IMR-90 (cell line): ENCODE results near the gene PLCH1. TPM values are rescaled to one million over a fixed set of nuclear protein-coding genes. Genes with fewer than 3 reads are reported as not detected.

ENCODE experiments used
- ATAC-seq: fragments of 200-7000 bp; cut with Tn5 transposase; 2 replicates; pipeline ENCODE4 v1.9.1; 2020; ENCODE audit warnings: low read depth, mild to moderate bottlenecking, moderate library complexity
- BruUV-seq: library from RNA; stranded (reverse); fragments of 400-500 nt; replicated peaks from 2 replicates; lab custom pipeline; 2021; lab: Mats Ljungman, UMichigan
- CTCF ChIA-PET: fragments of 300-600 bp; formaldehyde crosslinking; extraction: SDS; loops from one replicate; lab custom pipeline; 2021; ENCODE audit warnings: antibody characterized with exemption; lab: Yijun Ruan, JAX
- POLR2A ChIA-PET: fragments of 300-600 bp; sonication (Branson Sonifier 250); formaldehyde crosslinking; loops from one replicate; lab custom pipeline; 2022; ENCODE audit warnings: antibody characterized with exemption; ENCODE audit not compliant: unreplicated experiment; lab: Charles Lee
- DNase-seq: peaks from one replicate; pipeline ENCODE4 v3.0.0; 2013
- H2AFZ ChIP-seq: replicated peaks from 2 replicates; pipeline ENCODE3; 2013; ENCODE audit warnings: low read length, mild to moderate bottlenecking; ENCODE audit not compliant: poor library complexity
- H2AK5ac ChIP-seq: 2 replicates; pipeline ENCODE4 v1.6.1; 2013; ENCODE audit warnings: low read depth, low read length, inconsistent platforms
- H2AK9ac ChIP-seq: replicated peaks from 2 replicates; pipeline ENCODE3; 2013; ENCODE audit warnings: mild to moderate bottlenecking, low read depth, low read length, moderate library complexity; ENCODE audit not compliant: poor library complexity
- H2BK120ac ChIP-seq: 2 replicates; pipeline ENCODE4 v1.6.1; 2013; ENCODE audit warnings: low read depth, low read length, inconsistent platforms
- H2BK15ac ChIP-seq: 3 replicates; pipeline ENCODE4 v1.6.1; 2013; ENCODE audit warnings: low read depth, low read length, inconsistent platforms
- H2BK20ac ChIP-seq: 2 replicates; pipeline ENCODE4 v1.6.1; 2013; ENCODE audit warnings: low read depth, mild to moderate bottlenecking, inconsistent platforms, low read length, moderate library complexity
- H2BK5ac ChIP-seq: 2 replicates; pipeline ENCODE4 v1.6.1; 2013; ENCODE audit warnings: mild to moderate bottlenecking, low read depth, low read length, inconsistent platforms; ENCODE audit not compliant: poor library complexity, severe bottlenecking
- H3K14ac ChIP-seq: replicated peaks from 2 replicates; pipeline ENCODE4 v1.6.1; 2013; ENCODE audit warnings: low read depth, low read length, inconsistent platforms
- H3K18ac ChIP-seq: 2 replicates; pipeline ENCODE4 v1.6.1; 2013; ENCODE audit warnings: low read depth, low read length, control low read depth
- H3K23ac ChIP-seq: 2 replicates; pipeline ENCODE4 v1.6.1; 2013; ENCODE audit warnings: low read depth, low read length, inconsistent platforms
- H3K27ac ChIP-seq: 2 replicates; pipeline ENCODE4 v1.5.1; 2013; ENCODE audit warnings: mild to moderate bottlenecking, control low read depth, low read length; ENCODE audit not compliant: insufficient read depth
- H3K27me3 ChIP-seq: 2 replicates; pipeline ENCODE4 v1.6.1; 2013; ENCODE audit warnings: low read length; ENCODE audit not compliant: control insufficient read depth, insufficient read depth
- H3K36me3 ChIP-seq: 2 replicates; pipeline ENCODE4 v1.6.1; 2013; ENCODE audit warnings: low read length, mixed read lengths; ENCODE audit not compliant: control insufficient read depth, insufficient read depth
- H3K4ac ChIP-seq: 2 replicates; pipeline ENCODE4 v1.6.1; 2013; ENCODE audit warnings: low read depth, low read length, inconsistent platforms
- H3K4me1 ChIP-seq: 2 replicates; pipeline ENCODE4 v1.6.1; 2013; ENCODE audit warnings: low read length, mixed read lengths; ENCODE audit not compliant: control insufficient read depth, insufficient read depth
- H3K4me2 ChIP-seq: 2 replicates; pipeline ENCODE4 v1.6.1; 2013; ENCODE audit warnings: low read depth, mild to moderate bottlenecking, control low read depth, low read length, moderate library complexity
- H3K4me3 ChIP-seq: 2 replicates; pipeline ENCODE4 v1.5.1; 2013; ENCODE audit warnings: low read depth, mild to moderate bottlenecking, control low read depth, low read length, moderate library complexity; ENCODE audit not compliant: insufficient read depth
- H3K56ac ChIP-seq: 2 replicates; pipeline ENCODE4 v1.6.1; 2013; ENCODE audit warnings: low read length, inconsistent platforms; ENCODE audit not compliant: insufficient read depth; ENCODE audit errors: extremely low read depth
- H3K79me1 ChIP-seq, 2 experiments: 2 replicates each; pipeline ENCODE4 v1.6.1; 2013; ENCODE audit warnings: low read length in 2 of 2, inconsistent platforms in 1 of 2, low read depth in 1 of 2
- H3K9ac ChIP-seq: 2 replicates; pipeline ENCODE4 v1.6.1; 2013; ENCODE audit warnings: low read depth, low read length, control low read depth
- H3K9me1 ChIP-seq: 2 replicates; pipeline ENCODE4 v1.6.1; 2013; ENCODE audit warnings: low read length, inconsistent platforms; ENCODE audit not compliant: insufficient read depth
- H3K9me3 ChIP-seq: 2 replicates; pipeline ENCODE4 v1.6.1; 2013; ENCODE audit warnings: low read length; ENCODE audit not compliant: control insufficient read depth, insufficient read depth
- H4K20me1 ChIP-seq: 2 replicates; pipeline ENCODE4 v1.6.1; 2013; ENCODE audit warnings: low read length, inconsistent platforms; ENCODE audit not compliant: insufficient read depth
- H4K5ac ChIP-seq: 2 replicates; pipeline ENCODE4 v1.6.1; 2013; ENCODE audit warnings: mild to moderate bottlenecking, low read depth, low read length, control low read depth
- H4K8ac ChIP-seq, 2 experiments: 2 replicates each; pipeline ENCODE4 v1.6.1; 2013; ENCODE audit warnings: low read depth in 2 of 2, low read length in 2 of 2, control low read depth in 1 of 2, inconsistent platforms in 1 of 2
- H4K91ac ChIP-seq: 2 replicates; pipeline ENCODE4 v1.6.1; 2013; ENCODE audit warnings: low read depth, low read length, inconsistent platforms; ENCODE audit not compliant: insufficient read depth
- MAFK ChIP-seq: IDR thresholded peaks from 2 replicates; pipeline ENCODE4 v1.6.1; 2012; ENCODE audit warnings: low read depth, low read length, improper control_type of control experiment
- USF2 ChIP-seq: fragments of 150-350 bp; IDR thresholded peaks from 2 replicates; pipeline ENCODE4 v1.6.1; 2017; ENCODE audit warnings: mild to moderate bottlenecking, antibody characterized with exemption, low read length, low read depth
- dilution Hi-C: fragments of 300-500 bp; cut with HindIII; formaldehyde crosslinking; loops from one replicate; pipeline ENCODE4 v1.14.3; 2018; ENCODE audit warnings: low sequenced_read_pairs; ENCODE audit not compliant: unreplicated experiment
- in situ Hi-C: fragments of 300-500 bp; cut with MboI; formaldehyde crosslinking; loops from 3 replicates; pipeline ENCODE4 v1.14.3; 2019; ENCODE audit warnings: low sequenced_read_pairs, inconsistent platforms, mixed read lengths
- intact Hi-C: fragments of 100-400 bp; cut with micrococcal nuclease; formaldehyde crosslinking; loops from 2 replicates; pipeline ENCODE4 v1.10.0; 2022
- polyA plus RNA-seq, 3 experiments: library from polyadenylated mRNA; depleted of rRNA; stranded (reverse); fragments of >200 nt; gene quantifications; 2 replicates each; pipeline ENCODE4 v1.2.3, GENCODE V29; 2012; ENCODE audit warnings: low replicate concordance in 1 of 3
- total RNA-seq: library from RNA; depleted of rRNA; stranded (reverse); fragments of >200 nt; gene quantifications from 2 replicates; pipeline ENCODE4 v1.2.3, GENCODE V29; 2012

The PLCH1 gene
- total and polyA plus RNA-seq, 2 of the 4 experiments (the other 2 are of a cell fraction) = not detected

DNA sequence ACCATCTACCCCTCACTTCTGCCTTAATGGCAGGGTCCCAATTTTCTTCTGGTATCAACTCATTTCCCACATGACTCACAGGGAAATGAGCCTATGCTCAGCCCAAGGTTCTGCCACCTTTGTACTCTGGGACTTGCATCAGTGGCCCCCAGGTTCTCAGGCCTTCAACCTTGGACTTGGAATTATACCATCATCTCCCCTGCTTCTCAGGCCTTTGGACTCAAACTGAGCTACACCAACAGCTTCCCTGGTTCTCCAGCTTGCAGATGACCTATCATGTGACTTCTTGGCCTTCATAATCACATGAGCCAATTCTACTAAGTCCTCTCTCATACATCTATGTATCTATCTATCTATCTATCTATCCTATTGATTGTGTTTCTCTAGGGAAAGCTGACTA lies 149.5 kb downstream of the PLCH1 start:
- no peak overlapping the region for H4K91ac ChIP-seq
- H4K5ac ChIP-seq = no peak overlapping the region
- TF ChIP-seq USF2 = no peak
- no peak for TF ChIP-seq MAFK
- no peak overlapping the region for H3K4me2 ChIP-seq
- intact Hi-C loops (no loop called here), dilution Hi-C loops (no loop called here), in situ Hi-C loops (no loop called here)
- H3K18ac ChIP-seq = no peak overlapping the region
- no peak overlapping the region for H2AFZ ChIP-seq
- H2AK9ac ChIP-seq = no peak overlapping the region
- ATAC-seq (no peak), DNase-seq (no peak)
- no peaks in the 10 kb centered on the region for H3K4me1 ChIP-seq
- no peak overlapping the region for H2BK120ac ChIP-seq
- ChIA-PET POLR2A (no interaction called here), CTCF (no interaction called here)
- H3K79me1 ChIP-seq = no peaks in the 10 kb centered on the region
- no peak overlapping the region for H3K14ac ChIP-seq
- no TSS peak for BruUV-seq
- no peak overlapping the region for H2AK5ac ChIP-seq
- H3K27me3 ChIP-seq = no peaks in the 10 kb centered on the region
- no peak overlapping the region for H2BK20ac ChIP-seq
- H3K23ac ChIP-seq = no peak overlapping the region
- H3K9me1 ChIP-seq = no peaks in the 10 kb centered on the region
- H3K9ac ChIP-seq = no peak overlapping the region
- no peaks in the 10 kb centered on the region for H3K36me3 ChIP-seq
- no peak overlapping the region for H3K4me3 ChIP-seq
- H4K8ac ChIP-seq = no peak overlapping the region
- no peak overlapping the region for H2BK15ac ChIP-seq
- H3K56ac ChIP-seq = no peak overlapping the region
- H3K4ac ChIP-seq = no peak overlapping the region
- H4K20me1 ChIP-seq = no peaks in the 10 kb centered on the region
- no peak overlapping the region for H3K27ac ChIP-seq
- no peaks in the 10 kb centered on the region for H3K9me3 ChIP-seq
- H2BK5ac ChIP-seq = no peak overlapping the region
